ENCODE results near the gene BYSL. TPM values are rescaled to one million over a fixed set of nuclear protein-coding genes. Genes with fewer than 3 reads are reported as not detected.
A peak's percentile ranks its signal among the peaks of the same experiment; 100 is the strongest.

BYSL gene
- total RNA-seq, 2 donors from 2014 or later: 3.1 to 13.5 TPM

DNA sequence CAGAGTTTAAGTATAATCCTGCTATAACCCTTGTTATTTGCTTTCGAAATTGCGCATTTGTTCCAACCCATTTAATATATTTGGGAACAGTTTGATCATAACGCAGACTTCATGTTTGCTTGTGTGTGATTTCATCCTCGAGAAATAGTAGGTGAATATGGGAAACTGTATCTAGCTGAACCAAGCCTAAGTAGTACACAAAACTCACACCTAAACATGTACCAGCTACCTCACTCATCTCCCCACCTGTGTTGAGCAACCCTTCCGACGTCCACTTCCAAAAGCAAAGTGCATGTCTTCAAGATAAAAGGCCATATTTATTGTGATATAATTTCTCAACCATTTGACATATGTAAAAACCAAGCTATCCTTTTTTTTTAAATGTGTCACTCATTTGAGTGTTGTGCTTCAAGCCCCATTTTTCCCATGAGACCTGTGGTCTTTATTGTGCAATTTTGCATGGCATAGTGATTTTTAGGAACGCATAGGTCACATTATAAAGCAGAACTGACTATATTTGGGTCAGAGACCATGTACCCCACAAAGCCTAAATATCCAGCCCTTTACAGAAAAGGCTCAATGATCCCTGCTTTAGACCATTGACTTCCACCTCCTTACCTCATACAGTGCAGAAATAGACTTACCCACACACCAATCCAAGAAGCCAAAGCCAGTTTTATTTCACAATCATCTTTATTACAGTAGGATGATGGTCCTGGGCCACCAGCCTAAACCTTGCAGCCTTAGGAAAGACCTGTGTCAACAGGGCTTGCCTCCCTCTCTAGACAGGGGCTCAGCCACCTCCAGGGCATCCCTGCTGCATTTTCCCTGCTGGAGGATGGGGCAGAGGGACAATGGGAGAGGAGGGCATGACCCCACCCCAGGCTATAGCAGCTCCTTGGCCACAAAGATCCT is 13.2 kb downstream of the BYSL start:
- peak overlapping the region in 1 of 4 donors; percentile 31 for H3K27ac ChIP-seq
- TF ChIP-seq POLR2A (IDR thresholded peaks at IDR 0.05) (no peak), CTCF (IDR thresholded peaks at IDR 0.05) (no peak)
- H3K36me3 ChIP-seq (replicated peaks in 1 of 2; ENCODE audit: insufficient read depth in 1 of 2, low read depth in 2 of 2): peaks cover 15 to 32% of the 10 kb centered on the region in 2 donors
- no peak for ATAC-seq
- 61 to 67% methylated on average over 7 of the region's 7 CpGs for WGBS, 2 donors
- no peaks in the 10 kb centered on the region for H3K9me3 ChIP-seq
- H3K4me3 ChIP-seq: no peak overlapping the region
- peaks cover 22% of the 10 kb centered on the region for H3K4me1 ChIP-seq
- intact Hi-C loops (cut with DNase I): loop anchor here (5.0 to 10.0 kb wide), 2 partner anchors 90 to 108 kb away; no protein-coding TSS in a partner anchor
- no peaks in the 10 kb centered on the region for H3K27me3 ChIP-seq
- DNase-seq: no peak

GRCh38 chr6:41935193-41935574 is 13.9 kb downstream of the BYSL start:
- Histone ChIP-seq H3K9me3 (no peaks in the 10 kb centered on the region), H3K36me3 (replicated peaks in 1 of 2; ENCODE audit: insufficient read depth in 1 of 2, low read depth in 2 of 2) (peaks cover 15 to 28% of the 10 kb centered on the region in 2 donors), H3K4me3 (no peak overlapping the region), H3K27me3 (no peaks in the 10 kb centered on the region), H3K4me1 (peaks cover 29% of the 10 kb centered on the region), H3K27ac (peak overlapping the region in 1 of 4 donors; percentile 31)
- no peak for ATAC-seq
- no peak for DNase-seq
- 56 to 92% methylated on average over 1 of the region's 1 CpG for WGBS, 2 donors
- intact Hi-C loops (cut with DNase I): loop anchor here (5.0 to 10.0 kb wide), 2 partner anchors 90 to 107 kb away; no protein-coding TSS in a partner anchor
- no peak for TF ChIP-seq POLR2A (IDR thresholded peaks at IDR 0.05)
- no peak for TF ChIP-seq CTCF (IDR thresholded peaks at IDR 0.05)

DNA sequence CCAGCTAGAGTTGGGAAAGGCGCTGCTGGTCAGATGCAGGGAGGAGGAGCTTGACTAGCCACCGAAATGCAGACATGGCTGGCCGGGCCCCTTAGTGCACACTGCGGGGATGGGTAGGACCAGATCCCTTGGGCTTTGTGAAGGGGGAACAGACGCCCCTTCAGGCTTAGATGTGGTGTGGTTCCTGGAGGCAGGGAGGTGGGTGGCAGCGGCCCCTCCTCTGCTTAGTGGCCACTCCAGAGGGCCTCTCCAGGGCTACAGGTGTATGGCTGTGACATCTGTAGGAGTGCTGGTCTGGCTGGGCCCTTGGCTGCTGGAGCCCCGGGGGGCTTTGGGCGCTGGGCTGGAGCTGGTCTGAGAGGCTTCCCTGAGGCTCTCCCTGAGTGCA is 14.4 kb downstream of the BYSL start:
- H3K27ac ChIP-seq: peak overlapping the region in 1 of 4 donors; percentile 50
- ATAC-seq: no peak
- peaks cover 34% of the 10 kb centered on the region for H3K4me1 ChIP-seq
- peaks cover 15 to 25% of the 10 kb centered on the region in 2 donors for H3K36me3 ChIP-seq (replicated peaks in 1 of 2; ENCODE audit: insufficient read depth in 1 of 2, low read depth in 2 of 2)
- H3K9me3 ChIP-seq: no peaks in the 10 kb centered on the region
- TF ChIP-seq POLR2A (IDR thresholded peaks at IDR 0.05) (no peak), CTCF (IDR thresholded peaks at IDR 0.05) (no peak)
- H3K4me3 ChIP-seq: no peak overlapping the region
- WGBS, 2 donors: 64 to 68% methylated on average over 4 to 8 of the region's 8 CpGs
- no peaks in the 10 kb centered on the region for H3K27me3 ChIP-seq
- no peak for DNase-seq
- intact Hi-C loops (cut with DNase I): loop anchor here (5.0 to 10.0 kb wide), 2 partner anchors 91 to 107 kb away; no protein-coding TSS in a partner anchor

GRCh38 chr6:41936073-41936837 is 15.0 kb downstream of the BYSL start:
- no peak for TF ChIP-seq POLR2A (IDR thresholded peaks at IDR 0.05)
- TF ChIP-seq CTCF (IDR thresholded peaks at IDR 0.05): peak; percentile 72 to 85 (median 78)
- H3K36me3 ChIP-seq (replicated peaks in 1 of 2; ENCODE audit: insufficient read depth in 1 of 2, low read depth in 2 of 2): peaks cover 15 to 19% of the 10 kb centered on the region in 2 donors
- no peaks in the 10 kb centered on the region for H3K27me3 ChIP-seq
- H3K27ac ChIP-seq: peak overlapping the region in 1 of 4 donors; percentile 50
- H3K4me1 ChIP-seq: peaks cover 38% of the 10 kb centered on the region
- no peak overlapping the region for H3K4me3 ChIP-seq
- WGBS, 2 donors: 41 to 42% methylated on average over 6 to 10 of the region's 10 CpGs
- no peaks in the 10 kb centered on the region for H3K9me3 ChIP-seq
- DNase-seq (peak; percentile 75 to 83 (median 76)), ATAC-seq (peak; percentile 83)
- intact Hi-C loops (cut with DNase I): loop anchor here (5.0 to 10.0 kb wide), 2 partner anchors 91 to 106 kb away; no protein-coding TSS in a partner anchor
